HepG2 (cell line): Measurements from ENCODE around the gene GINS2. TPM values are rescaled to one million over a fixed set of nuclear protein-coding genes. Genes with fewer than 3 reads are reported as not detected.

Experiments used
- ATAC-seq: fragments of 200-7000 bp; cut with Tn5 transposase; 3 replicates; pipeline ENCODE4 v1.9.1; 2020; ENCODE audit warnings: mild to moderate bottlenecking, moderate library complexity
- BruUV-seq: library from RNA; stranded (reverse); fragments of 400-500 nt; replicated peaks from 2 replicates; lab custom pipeline; 2021; lab: Mats Ljungman, UMichigan
- CTCF ChIA-PET: fragments of 300-600 bp; formaldehyde crosslinking; extraction: SDS; loops from one replicate; lab custom pipeline; 2021; ENCODE audit warnings: low total read pairs, inconsistent platforms, low intra/inter-chr PET ratio; lab: Yijun Ruan, JAX
- POLR2A ChIA-PET: fragments of 350-600 bp; sonication (Branson Sonifier 250); formaldehyde crosslinking; loops from one replicate; lab custom pipeline; 2020; ENCODE audit warnings: antibody characterized with exemption, inconsistent platforms; lab: Yijun Ruan, JAX
- DNase-seq: peaks from one replicate; pipeline ENCODE4 v3.0.0-alpha.2; 2015; ENCODE audit warnings: low spot score
- FAIRE-seq: peaks from 3 replicates; lab custom pipeline; 2011; peaks lifted over from hg19 to GRCh38; lab: Jason Lieb, UNC
- H2AFZ ChIP-seq: one replicate; pipeline ENCODE4 v1.6.1; 2011; ENCODE audit warnings: low read length, inconsistent platforms
- H3K27ac ChIP-seq: fragments of 300-600 bp; 3 replicates; pipeline ENCODE4 v1.8.0; 2011; ENCODE audit warnings: mixed run types, mild to moderate bottlenecking, mixed read lengths, low read length, inconsistent platforms; ENCODE audit not compliant: insufficient read depth; ENCODE audit errors: extremely low read length
- H3K27me3 ChIP-seq, 2 experiments: fragments of 200-600 bp in 1 of 2; 2 replicates in 1 of 2; 3 replicates in 1 of 2; pipeline versions ENCODE4 v1.6.0 to v1.8.0; 2011; ENCODE audit warnings: low read length in 2 of 2, mild to moderate bottlenecking in 2 of 2, moderate library complexity in 2 of 2, inconsistent platforms in 1 of 2; ENCODE audit not compliant: insufficient read depth in 2 of 2, control insufficient read depth in 1 of 2
- H3K36me3 ChIP-seq, 2 experiments: fragments of 200-600 bp in 1 of 2; replicated peaks in 1 of 2; 2 replicates in 1 of 2; 3 replicates in 1 of 2; pipeline versions ENCODE4 v1.5.1 to v1.8.0; 2011; ENCODE audit warnings: low read length in 2 of 2, inconsistent platforms in 1 of 2; ENCODE audit not compliant: insufficient read depth in 2 of 2, control insufficient read depth in 1 of 2
- H3K4me1 ChIP-seq: 2 replicates; pipeline ENCODE4 v1.5.1; 2012; ENCODE audit warnings: low read length, inconsistent platforms; ENCODE audit not compliant: insufficient read depth
- H3K4me2 ChIP-seq: 2 replicates; pipeline ENCODE4 v1.6.0; 2011; ENCODE audit warnings: low read depth, low read length, inconsistent platforms
- H3K4me3 ChIP-seq, 3 experiments: fragments of 200-600 bp in 1 of 3; sonication (generic), shearing (Covaris generic) in 1 of 3; replicated peaks in 1 of 3; 2 replicates each; pipeline ENCODE4 v1.5.1; 2011 to 2016; ENCODE audit warnings: low read length in 3 of 3, inconsistent platforms in 2 of 3, low read depth in 2 of 3, mild to moderate bottlenecking in 2 of 3, control low read depth in 1 of 3, mixed read lengths in 1 of 3; ENCODE audit not compliant: insufficient read depth in 1 of 3
- H3K79me2 ChIP-seq: one replicate; pipeline ENCODE4 v1.6.1; 2011; ENCODE audit warnings: low read length, inconsistent platforms; ENCODE audit not compliant: insufficient read depth
- H3K9ac ChIP-seq: 2 replicates; pipeline ENCODE4 v1.6.0; 2011; ENCODE audit warnings: mild to moderate bottlenecking, low read depth, low read length, inconsistent platforms; ENCODE audit not compliant: insufficient read depth
- H3K9me3 ChIP-seq: 2 replicates; pipeline ENCODE4 v1.5.1; 2012; ENCODE audit warnings: mild to moderate bottlenecking, low read length
- H4K20me1 ChIP-seq: 2 replicates; pipeline ENCODE4 v1.6.0; 2011; ENCODE audit warnings: inconsistent platforms, mild to moderate bottlenecking, low read length, moderate library complexity; ENCODE audit not compliant: insufficient read depth
- ADNP ChIP-seq: sonication (generic); formaldehyde crosslinking; IDR thresholded peaks from 2 replicates; pipeline ENCODE4 v1.4.0; 2020; ENCODE audit warnings: missing genetic modification reagents
- ARID2 ChIP-seq: sonication (generic); formaldehyde crosslinking; IDR thresholded peaks from 2 replicates; pipeline ENCODE4 v1.8.1; 2022; ENCODE audit warnings: mild to moderate bottlenecking, missing genetic modification reagents, borderline replicate concordance
- CHD4 ChIP-seq: fragments of 200-600 bp; sonication (generic); IDR thresholded peaks from 2 replicates; pipeline ENCODE4 v1.7.0; 2017; ENCODE audit warnings: mild to moderate bottlenecking, low read length, borderline replicate concordance
- GLI4 ChIP-seq: sonication (generic); formaldehyde crosslinking; IDR thresholded peaks from 2 replicates; pipeline ENCODE4 v1.5.1; 2020; ENCODE audit warnings: missing genetic modification reagents, mild to moderate bottlenecking, moderate library complexity, borderline replicate concordance
- HNRNPL ChIP-seq: fragments of 200-400 bp; formaldehyde crosslinking; IDR thresholded peaks from 2 replicates; pipeline ENCODE4 v1.6.1; 2017; ENCODE audit warnings: mild to moderate bottlenecking, low read depth, low read length
- KAT8 ChIP-seq: IDR thresholded peaks from 2 replicates; pipeline ENCODE4 v1.6.1; 2016; ENCODE audit warnings: missing genetic modification reagents, missing compliant biosample characterization
- SNRNP70 ChIP-seq: fragments of 200-400 bp; formaldehyde crosslinking; IDR thresholded peaks from 2 replicates; pipeline ENCODE4 v1.6.1; 2017; ENCODE audit warnings: mild to moderate bottlenecking, low read depth, low read length, moderate library complexity
- SOX5 ChIP-seq: IDR thresholded peaks from 2 replicates; pipeline ENCODE4 v1.6.1; 2016; ENCODE audit warnings: borderline replicate concordance
- SP1 ChIP-seq, 2 experiments: fragments of 450-650 bp in 1 of 2; sonication (generic) in 1 of 2; formaldehyde crosslinking in 1 of 2; IDR thresholded peaks; 2 replicates each; pipeline versions ENCODE4 v1.4.0 to v1.6.1; 2016 to 2020; ENCODE audit warnings: missing genetic modification reagents in 1 of 2
- THYN1 ChIP-seq: sonication (generic); formaldehyde crosslinking; IDR thresholded peaks from 2 replicates; pipeline ENCODE4 v1.8.1; 2023; ENCODE audit warnings: low read depth, mild to moderate bottlenecking, moderate library complexity, missing genetic modification reagents, borderline replicate concordance
- ZIK1 ChIP-seq: sonication (generic); formaldehyde crosslinking; IDR thresholded peaks from 2 replicates; pipeline ENCODE4 v1.5.0; 2020; ENCODE audit warnings: mild to moderate bottlenecking, low read depth, missing genetic modification reagents, borderline replicate concordance
- ZNF263 ChIP-seq: sonication (generic); formaldehyde crosslinking; IDR thresholded peaks from 2 replicates; pipeline ENCODE4 v1.4.0; 2020; ENCODE audit warnings: missing genetic modification reagents
- ZNF335 ChIP-seq: sonication (generic); formaldehyde crosslinking; IDR thresholded peaks from 2 replicates; pipeline ENCODE4 v1.4.0; 2020; ENCODE audit warnings: missing genetic modification reagents
- ZNF383 ChIP-seq: sonication (generic); formaldehyde crosslinking; IDR thresholded peaks from 2 replicates; pipeline ENCODE4 v1.4.0; 2020; ENCODE audit warnings: missing genetic modification reagents, mild to moderate bottlenecking, borderline replicate concordance
- ZNF773 ChIP-seq: sonication (generic); formaldehyde crosslinking; IDR thresholded peaks from 2 replicates; pipeline ENCODE4 v1.4.0; 2020; ENCODE audit warnings: missing genetic modification reagents, borderline replicate concordance
- WGBS: methylation state at CpG from one replicate; pipeline ENCODE4 v1.1.6; 2017; ENCODE audit warnings: low lambda C conversion rate; 5-methylcytosine and 5-hydroxymethylcytosine counted together
- in situ Hi-C: cut with HindIII; loops from 2 replicates; pipeline ENCODE4 v1.10.0; 2017; ENCODE audit warnings: low pct_unique_long_range_greater_than_20kb; ENCODE audit not compliant: extremely low pct_ligation_motif_present
- intact Hi-C: fragments of 100-400 bp; cut with micrococcal nuclease; formaldehyde crosslinking; loops from one replicate; pipeline ENCODE4 v1.10.0; 2022; ENCODE audit not compliant: unreplicated experiment
- polyA plus RNA-seq, 8 experiments: library from polyadenylated mRNA; depleted of rRNA in 3 of 8; stranded (reverse) in 7 of 8; unstranded in 1 of 8; fragments of >200 nt; fragmentation: Illumina TruSeq in 4 of 8; extraction: Trizol in 4 of 8; gene quantifications; 2 replicates each; pipeline versions ENCODE4 v1.2.1 to v1.2.3, GENCODE V29; 2011 to 2016; ENCODE audit warnings: low read depth in 4 of 8, missing spikeins in 1 of 8, mixed read lengths in 1 of 8; ENCODE audit not compliant: insufficient read depth in 1 of 8
- total RNA-seq, 5 experiments: library from RNA; depleted of rRNA; stranded (reverse); fragments of >200 nt; fragmentation: Illumina TruSeq; extraction: Trizol; gene quantifications; 2 replicates each; pipeline ENCODE4 v1.2.3, GENCODE V29; 2016; ENCODE audit warnings: low read depth in 1 of 5
- TF ChIP-seq, protein P1 (sequence below): sonication (generic); formaldehyde crosslinking; IDR thresholded peaks from 2 replicates; pipeline ENCODE4 v1.9.0; 2022; ENCODE audit warnings: missing genetic modification reagents, mild to moderate bottlenecking, borderline replicate concordance
- TF ChIP-seq, protein P2 (sequence below): sonication (generic); formaldehyde crosslinking; IDR thresholded peaks from 2 replicates; pipeline ENCODE4 v1.4.0; 2020; ENCODE audit warnings: missing genetic modification reagents, mild to moderate bottlenecking, borderline replicate concordance

GINS2 gene
- total and polyA plus RNA-seq, 2 of the 13 experiments (the other 11 are each of a cell fraction or from before 2014, with no cell fraction given): 10.6 to 48.3 TPM

DNA sequence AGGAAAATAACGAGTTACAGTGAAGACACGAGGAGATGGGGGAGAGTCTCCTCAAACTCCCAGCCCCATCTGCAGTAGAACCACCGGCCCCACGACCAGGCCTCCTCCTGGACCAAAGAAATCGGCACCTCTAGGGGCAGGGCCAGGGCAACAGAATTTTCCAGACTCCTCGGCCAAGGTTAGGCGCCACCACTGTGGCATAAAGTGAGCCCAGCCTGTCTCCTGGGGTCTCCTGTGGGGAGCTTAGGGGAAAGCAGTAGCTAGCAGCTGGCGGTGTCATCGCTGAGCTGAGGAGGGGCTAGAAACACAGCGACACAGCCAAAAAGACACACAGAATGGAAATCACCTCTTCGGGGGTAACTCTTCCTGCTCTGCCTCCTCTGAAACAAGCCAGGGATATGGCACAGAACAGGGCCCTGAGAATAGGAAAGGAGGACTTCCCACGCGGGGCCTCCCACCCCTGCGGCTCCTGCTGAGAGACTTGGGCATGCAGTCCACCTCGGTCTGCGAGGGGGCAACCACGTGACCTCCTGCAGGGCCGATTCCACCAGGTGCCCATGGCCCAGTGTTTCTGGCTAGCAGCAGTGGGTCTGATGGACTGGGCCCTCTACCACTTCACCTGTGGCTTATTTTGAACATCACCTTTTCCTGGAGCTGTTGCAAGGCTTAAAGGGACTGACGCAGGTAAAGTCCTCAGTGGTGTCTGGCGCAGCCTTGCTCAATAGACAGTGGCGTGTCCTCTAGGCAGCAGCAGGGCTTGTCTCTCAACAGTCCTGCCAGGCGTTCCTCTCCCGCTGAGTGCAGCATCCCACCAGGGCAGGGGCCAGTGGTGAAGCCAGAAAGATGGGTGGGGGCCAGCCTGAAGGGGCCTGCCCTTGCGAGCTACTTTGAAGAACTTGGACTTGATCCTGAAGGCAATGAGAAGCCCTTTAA, 6.7 kb upstream of the GINS2 start (continued):
- TF ChIP-seq, protein P1, sequence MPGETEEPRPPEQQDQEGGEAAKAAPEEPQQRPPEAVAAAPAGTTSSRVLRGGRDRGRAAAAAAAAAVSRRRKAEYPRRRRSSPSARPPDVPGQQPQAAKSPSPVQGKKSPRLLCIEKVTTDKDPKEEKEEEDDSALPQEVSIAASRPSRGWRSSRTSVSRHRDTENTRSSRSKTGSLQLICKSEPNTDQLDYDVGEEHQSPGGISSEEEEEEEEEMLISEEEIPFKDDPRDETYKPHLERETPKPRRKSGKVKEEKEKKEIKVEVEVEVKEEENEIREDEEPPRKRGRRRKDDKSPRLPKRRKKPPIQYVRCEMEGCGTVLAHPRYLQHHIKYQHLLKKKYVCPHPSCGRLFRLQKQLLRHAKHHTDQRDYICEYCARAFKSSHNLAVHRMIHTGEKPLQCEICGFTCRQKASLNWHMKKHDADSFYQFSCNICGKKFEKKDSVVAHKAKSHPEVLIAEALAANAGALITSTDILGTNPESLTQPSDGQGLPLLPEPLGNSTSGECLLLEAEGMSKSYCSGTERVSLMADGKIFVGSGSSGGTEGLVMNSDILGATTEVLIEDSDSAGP (CRISPR knock-in tag): 0 out of 2 replicates have a peak, but pooled peaks have one; percentile 30

DNA sequence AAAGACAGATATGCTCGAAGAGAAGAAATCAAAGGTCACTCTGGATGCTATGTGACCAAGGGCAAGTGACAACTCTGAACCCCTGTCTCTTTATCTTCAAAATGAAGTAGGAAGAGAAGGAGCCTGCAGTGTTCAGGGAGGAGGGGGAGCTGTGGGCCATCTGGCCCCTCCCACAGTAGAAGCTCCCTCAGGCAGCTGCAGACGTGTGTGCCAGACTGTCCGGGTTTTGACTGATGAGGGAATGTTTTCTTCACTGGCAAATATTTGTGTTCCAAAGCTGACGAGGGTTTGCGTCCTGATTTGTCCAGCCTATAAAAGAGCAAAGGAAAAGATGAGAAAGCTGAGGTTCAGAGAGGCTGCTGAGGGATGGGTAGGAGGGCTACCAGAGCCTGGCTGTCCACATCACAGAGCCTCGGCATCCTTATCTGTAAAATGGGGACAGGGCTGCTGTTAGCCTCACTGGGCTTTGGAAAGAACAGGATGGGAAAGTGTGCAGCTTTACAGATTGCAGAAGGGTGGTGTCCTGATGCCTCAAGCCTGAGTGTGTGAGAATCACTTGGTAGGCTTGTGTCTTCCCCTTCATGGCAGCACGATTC, 1.8 kb upstream of the GINS2 start:
- ChIA-PET CTCF (no interaction called here), POLR2A (no interaction called here)
- H3K4me1 ChIP-seq: peaks cover 42% of the 10 kb centered on the region
- FAIRE-seq (no peak), DNase-seq (peak; percentile 31), ATAC-seq (no peak)
- no peaks in the 10 kb centered on the region for H3K9me3 ChIP-seq
- H3K4me2 ChIP-seq: peak overlapping the region; percentile 83
- no peaks in the 10 kb centered on the region for H3K79me2 ChIP-seq
- H3K9ac ChIP-seq: no peak overlapping the region
- no peaks in the 10 kb centered on the region for H4K20me1 ChIP-seq
- H3K27ac ChIP-seq: no peak overlapping the region
- no peak overlapping the region for H3K4me3 ChIP-seq
- in situ Hi-C loops: no loop called here
- H2AFZ ChIP-seq: no peak overlapping the region
- H3K27me3 ChIP-seq: peaks cover 6 to 47% of the 10 kb centered on the region in 2 experiments; a peak in 4 of 5 replicates
- 3% methylated on average over 7 of the region's 7 CpGs for WGBS
- intact Hi-C loops: no loop called here
- no TSS peak for BruUV-seq
- no peaks in the 10 kb centered on the region; a peak in 2 of 5 replicates for H3K36me3 ChIP-seq
- TF ChIP-seq GLI4 (CRISPR knock-in tag) (no peak), ZNF263 (CRISPR knock-in tag) (peak; percentile 95), SNRNP70 (no peak), SOX5 (CRISPR knock-in tag) (no peak), CHD4 (peak; percentile 25; the same call in 1 of the 2 replicates), KAT8 (CRISPR knock-in tag) (no peak), ZIK1 (CRISPR knock-in tag) (no peak), ZNF773 (CRISPR knock-in tag) (no peak), THYN1 (CRISPR knock-in tag) (no peak), ADNP (CRISPR knock-in tag) (0 out of 2 replicates have a peak, but pooled peaks have one; percentile 38), ZNF335 (CRISPR knock-in tag) (no peak), SP1 (IDR thresholded peaks at IDR 0.05) (no peak), SP1 (CRISPR knock-in tag; IDR thresholded peaks at IDR 0.05) (0 out of 2 replicates have a peak, but pooled peaks have one; percentile 10), ARID2 (CRISPR knock-in tag) (no peak), HNRNPL (no peak), ZNF383 (CRISPR knock-in tag) (no peak)
- TF ChIP-seq, protein P2, sequence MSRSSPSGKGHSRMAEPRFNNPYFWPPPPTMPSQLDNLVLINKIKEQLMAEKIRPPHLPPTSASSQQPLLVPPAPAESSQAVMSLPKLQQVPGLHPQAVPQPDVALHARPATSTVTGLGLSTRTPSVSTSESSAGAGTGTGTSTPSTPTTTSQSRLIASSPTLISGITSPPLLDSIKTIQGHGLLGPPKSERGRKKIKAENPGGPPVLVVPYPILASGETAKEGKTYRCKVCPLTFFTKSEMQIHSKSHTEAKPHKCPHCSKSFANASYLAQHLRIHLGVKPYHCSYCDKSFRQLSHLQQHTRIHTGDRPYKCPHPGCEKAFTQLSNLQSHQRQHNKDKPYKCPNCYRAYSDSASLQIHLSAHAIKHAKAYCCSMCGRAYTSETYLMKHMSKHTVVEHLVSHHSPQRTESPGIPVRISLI (CRISPR knock-in tag): no peak
